ENCODE data around the gene DOK1. TPM values are rescaled to one million over a fixed set of nuclear protein-coding genes. Genes with fewer than 3 reads are reported as not detected.

DOK1 gene
- total RNA-seq, 1 donor, result 61.7 TPM

DNA sequence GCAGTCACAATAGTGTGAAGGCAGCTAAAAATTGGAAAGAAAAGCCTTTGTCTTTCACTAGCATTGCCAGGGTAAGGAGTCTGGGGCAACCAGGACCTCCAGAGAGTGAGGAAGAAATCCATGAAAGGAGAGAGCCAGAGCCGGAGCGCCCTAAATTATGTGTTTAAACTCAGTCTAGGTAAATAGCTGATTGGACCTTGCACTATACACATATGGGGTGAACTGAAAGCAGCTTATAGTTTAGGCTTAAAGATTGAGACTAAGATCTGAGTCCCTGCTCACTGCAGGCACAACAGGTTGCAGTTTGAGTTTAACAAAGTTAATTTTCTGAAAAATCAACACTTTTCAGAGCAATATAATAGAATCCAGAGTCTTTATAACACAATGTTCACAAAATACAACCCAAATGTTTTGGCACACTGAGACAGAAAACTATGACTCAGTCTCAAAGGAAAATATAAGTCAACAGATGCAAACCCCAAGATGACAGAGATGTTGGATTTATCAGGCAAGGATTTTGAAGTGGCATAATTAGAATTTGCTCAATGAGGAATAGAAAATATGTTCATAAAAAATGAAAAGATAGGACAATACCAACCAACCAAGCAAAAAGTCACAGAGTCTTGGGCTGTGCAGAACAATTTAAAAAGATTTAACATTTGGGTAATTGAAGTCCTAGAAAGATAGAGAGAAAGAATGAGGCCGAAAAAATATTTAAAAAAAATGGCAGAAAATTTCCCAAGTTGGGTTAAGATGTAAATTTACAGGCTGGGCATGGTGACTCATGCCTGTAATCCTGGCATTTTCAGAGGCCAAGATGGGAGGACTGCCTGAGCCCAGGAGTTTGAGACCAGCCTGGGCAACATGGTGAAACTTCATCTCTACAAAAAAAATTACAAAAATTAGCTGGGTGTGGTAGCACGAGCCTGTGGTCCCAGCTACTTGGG is 39.6 kb downstream of the DOK1 start:
- no peak for DNase-seq (ENCODE audit: low read depth in 2 of 3, low spot score in 2 of 3)

DNA sequence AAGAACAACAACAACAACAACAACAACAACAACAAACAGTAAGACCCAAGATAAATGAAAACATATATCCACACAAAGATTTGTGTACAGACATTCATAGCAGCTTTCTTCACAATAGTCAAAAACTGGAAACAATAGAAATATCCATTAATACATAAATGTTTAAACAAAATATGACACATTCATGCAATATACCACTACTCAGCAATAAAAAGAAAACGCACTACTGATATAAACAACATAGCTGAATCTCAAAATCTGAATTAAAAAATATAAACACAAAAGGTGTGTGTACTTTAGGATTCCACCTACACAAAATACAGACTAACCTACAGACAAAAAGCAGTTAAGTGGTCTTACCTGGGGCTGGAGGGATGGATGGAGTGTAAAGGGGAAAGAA is 42.1 kb downstream of the DOK1 start:
- no peak for DNase-seq (ENCODE audit: low read depth in 2 of 3, low spot score in 2 of 3)

- no peak for DNase-seq (ENCODE audit: low read depth in 2 of 3, low spot score in 2 of 3)
These were observed 42.9 kb downstream of the DOK1 start for GRCh38 chr2:74597410-74597809.

GRCh38 chr2:74599676-74600075 is 45.2 kb downstream of the DOK1 start:
- DNase-seq (ENCODE audit: low read depth in 2 of 3, low spot score in 2 of 3), result no peak

DNA sequence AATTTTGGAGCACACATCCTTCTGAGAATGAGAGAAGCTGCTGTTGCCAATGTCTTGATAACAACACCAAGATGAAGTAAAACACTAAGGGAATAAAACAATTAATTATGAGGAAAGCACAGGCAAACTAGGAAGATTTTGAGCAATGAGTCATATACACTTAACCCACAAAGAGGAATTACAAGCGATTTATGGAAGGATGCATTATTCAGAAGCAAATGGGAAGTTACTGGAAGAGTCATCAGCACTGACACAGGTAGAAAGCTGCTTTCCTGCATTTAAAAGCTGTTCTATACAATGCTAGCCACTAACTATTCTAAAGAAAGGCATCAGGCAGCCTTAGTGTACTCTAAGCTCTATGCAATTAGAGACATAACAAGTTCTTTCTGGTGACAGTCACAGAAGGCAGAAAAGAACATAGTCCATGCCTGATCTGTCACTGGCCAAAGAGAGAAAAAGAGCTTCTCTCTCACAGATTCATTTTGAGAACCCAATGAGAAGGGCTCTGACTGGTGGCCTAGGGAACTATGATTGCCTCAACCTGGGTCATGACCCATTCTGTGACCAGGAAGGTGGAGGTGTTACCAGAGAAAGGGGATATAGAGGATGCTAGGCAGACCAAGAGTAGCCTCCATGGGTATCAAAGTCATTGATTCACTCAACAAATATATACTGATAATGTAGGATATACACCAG is 48.2 kb downstream of the DOK1 start:
- DNase-seq (ENCODE audit: low read depth in 2 of 3, low spot score in 2 of 3), result no peak

DNA sequence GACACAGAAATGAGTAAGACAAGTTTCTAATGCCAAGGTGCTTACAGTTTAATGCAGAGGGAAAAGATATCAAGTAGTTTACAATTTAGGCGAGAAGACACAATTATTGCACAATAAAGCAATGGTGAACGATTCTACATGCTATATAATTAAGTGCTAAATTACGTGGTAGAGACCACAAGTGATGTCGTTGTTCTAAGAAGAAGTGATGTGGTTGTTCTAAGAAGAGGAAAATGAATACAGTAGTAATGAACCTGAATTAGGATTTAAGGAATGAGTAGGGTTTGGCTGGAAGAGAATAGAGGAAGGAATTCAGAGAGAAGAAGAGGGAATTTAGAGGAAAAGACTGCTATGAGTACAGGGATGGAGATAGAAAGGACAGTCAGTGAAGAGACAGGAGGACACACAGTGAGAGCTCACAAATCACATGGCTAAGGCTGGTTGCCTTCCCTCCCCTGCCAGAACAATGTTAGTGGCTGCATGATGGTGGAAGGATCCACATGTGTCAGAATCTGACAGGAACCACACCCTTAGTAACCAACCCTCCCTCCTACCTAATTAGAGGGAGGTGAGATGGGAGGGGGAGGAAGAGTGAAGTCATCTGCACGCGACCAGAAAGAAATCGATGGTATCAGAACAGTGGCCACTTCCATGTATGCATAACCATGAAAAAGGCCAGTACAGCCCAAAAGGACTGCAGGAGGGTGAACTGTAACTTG is 48.9 kb downstream of the DOK1 start:
- DNase-seq (ENCODE audit: low read depth in 2 of 3, low spot score in 2 of 3), result no peak

GRCh38 chr2:74606927-74607326 is 52.4 kb downstream of the DOK1 start:
- DNase-seq (ENCODE audit: low read depth in 2 of 3, low spot score in 2 of 3), result no peak

Other genes starting within 250 kb of the DOK1 start
- gene SLC4A5, start 211.3 kb upstream of the DOK1 start, total RNA-seq, result 4.3 TPM
- gene DCTN1, start 174.4 kb upstream of the DOK1 start, total RNA-seq, result 98.3 TPM
- gene C2orf81, start 133.1 kb upstream of the DOK1 start, total RNA-seq, result 2.7 TPM
- 98.0 TPM for gene WDR54, start 133.0 kb upstream of the DOK1 start, total RNA-seq
- gene RTKN, start 112.8 kb upstream of the DOK1 start, total RNA-seq, result 18.6 TPM
- gene INO80B, start 99.6 kb upstream of the DOK1 start, total RNA-seq, result 18.0 TPM
- gene WBP1, start 96.3 kb upstream of the DOK1 start, total RNA-seq, result 121 TPM
- gene MOGS, start 89.3 kb upstream of the DOK1 start, total RNA-seq, result 68.1 TPM
- 36.4 TPM for gene MRPL53, start 82.0 kb upstream of the DOK1 start, total RNA-seq
- gene CCDC142, start 71.7 kb upstream of the DOK1 start, total RNA-seq, result 31.5 TPM
- gene TTC31, start 71.6 kb upstream of the DOK1 start, total RNA-seq, result 15.6 TPM
- gene LBX2, start 55.1 kb upstream of the DOK1 start, total RNA-seq, result 0.54 TPM
- 16.2 TPM for gene PCGF1, start 47.0 kb upstream of the DOK1 start, total RNA-seq
- gene TLX2, start 40.3 kb upstream of the DOK1 start, total RNA-seq, result 0.27 TPM
- under 0.01 TPM for gene DQX1, start 28.5 kb upstream of the DOK1 start, total RNA-seq
- 121 TPM for gene AUP1, start 25.0 kb upstream of the DOK1 start, total RNA-seq
- gene HTRA2, start 24.8 kb upstream of the DOK1 start, total RNA-seq, result 108 TPM
- gene LOXL3, start 778 bp upstream of the DOK1 start, total RNA-seq, result 14.3 TPM
- gene M1AP, start 93.6 kb downstream of the DOK1 start, total RNA-seq, result 0.54 TPM
- 4.8 TPM for gene SEMA4F, start 99.5 kb downstream of the DOK1 start, total RNA-seq

Measured in hematopoietic multipotent progenitor cell (in vitro differentiated cells).